Stimulated activated CD4-positive, alpha-beta T cell treated with anti-CD3 and anti-CD28 coated beads, Interleukin-1b, Interleukin-23, amount 100 ng/mL, for 1 hour (primary cell): ENCODE data around the gene CTSH.

Source experiments
- DNase-seq, 2 donors: peaks; one replicate each; pipeline ENCODE4 v3.0.0-alpha.2; 2020; ENCODE audit warnings: low read depth in 2 of 2

Gene CTSH

DNA sequence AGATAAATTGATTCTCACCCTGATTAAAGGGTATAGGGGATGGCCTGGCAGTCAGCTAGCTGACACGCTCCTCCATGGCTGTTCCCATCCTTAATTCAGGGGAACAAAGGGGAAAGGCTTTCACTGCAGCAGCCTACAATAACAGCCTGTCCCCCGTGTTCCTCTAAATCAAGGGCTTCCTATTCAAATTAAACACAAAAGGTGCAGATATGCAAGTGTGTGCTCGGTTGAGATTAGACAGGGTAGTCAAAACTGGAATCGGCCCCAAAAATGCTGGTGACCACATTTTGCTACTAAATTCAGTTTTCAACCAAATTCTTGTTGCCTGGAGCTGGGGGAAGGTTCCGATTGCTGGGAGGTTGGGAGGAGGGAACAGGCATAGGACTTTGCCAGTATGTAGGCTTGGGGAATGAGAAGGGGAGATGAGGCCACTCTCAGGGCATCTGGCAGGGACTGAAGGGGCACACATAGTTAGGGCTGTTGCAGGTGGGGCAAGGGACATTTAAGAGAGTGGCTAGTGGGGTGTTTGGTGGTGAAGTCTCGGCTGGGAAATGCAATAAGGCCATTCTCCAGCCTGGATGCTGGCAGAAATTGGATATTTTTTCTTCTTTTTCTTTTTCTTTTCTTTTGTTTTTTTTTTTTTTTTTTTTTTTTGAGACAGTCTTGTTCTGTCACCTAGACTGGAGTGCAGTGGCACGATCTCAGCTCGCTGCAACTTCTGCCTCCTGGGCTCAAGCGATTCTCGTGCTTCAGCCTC, 32.9 kb upstream of the CTSH start:
- DNase-seq, result no peak

DNA sequence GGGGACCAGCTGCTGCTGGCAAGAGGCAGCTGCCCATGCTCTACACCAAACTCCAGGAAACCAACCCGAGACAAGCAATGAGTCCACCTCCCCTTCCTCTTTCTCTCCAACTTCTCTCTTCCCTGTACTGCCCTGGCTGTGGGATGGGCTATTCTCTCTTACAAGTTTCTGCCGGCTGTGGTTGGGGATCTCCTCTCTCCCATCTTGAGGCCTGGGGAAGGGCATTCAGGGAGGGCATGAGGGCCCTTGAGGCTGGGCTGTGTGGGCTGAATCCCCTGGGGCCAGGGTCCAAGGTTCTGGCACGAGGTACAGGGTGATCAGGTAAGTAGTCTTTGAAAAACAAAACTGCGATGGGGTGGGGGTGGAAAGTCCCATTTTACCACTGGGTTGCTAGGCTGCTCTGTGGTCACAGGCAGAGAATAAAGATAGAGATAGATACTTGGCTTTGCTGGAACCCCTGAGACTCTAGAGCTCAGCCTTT, 32.3 kb upstream of the CTSH start:
- no peak for DNase-seq

DNA sequence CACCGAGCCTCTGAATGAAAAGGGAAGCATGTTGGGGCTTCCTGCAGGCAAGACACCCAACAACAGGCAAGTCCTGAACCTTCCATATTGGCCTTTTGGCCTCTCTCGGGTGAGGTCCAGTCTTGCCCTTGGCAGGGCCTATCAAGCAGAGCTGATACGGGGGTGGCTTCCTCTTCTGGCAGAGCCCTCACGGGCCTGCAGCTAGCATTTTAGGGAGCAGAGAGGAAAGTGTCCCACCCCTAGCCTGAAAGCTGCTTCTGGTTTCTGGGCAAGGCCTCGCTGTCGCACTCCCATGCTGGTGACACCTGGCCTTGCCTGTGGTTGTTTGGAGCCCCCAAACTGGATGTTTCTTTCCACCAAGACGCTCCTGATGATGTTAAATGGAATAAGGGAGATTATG, 31.8 kb upstream of the CTSH start:
- DNase-seq, result no peak

DNA sequence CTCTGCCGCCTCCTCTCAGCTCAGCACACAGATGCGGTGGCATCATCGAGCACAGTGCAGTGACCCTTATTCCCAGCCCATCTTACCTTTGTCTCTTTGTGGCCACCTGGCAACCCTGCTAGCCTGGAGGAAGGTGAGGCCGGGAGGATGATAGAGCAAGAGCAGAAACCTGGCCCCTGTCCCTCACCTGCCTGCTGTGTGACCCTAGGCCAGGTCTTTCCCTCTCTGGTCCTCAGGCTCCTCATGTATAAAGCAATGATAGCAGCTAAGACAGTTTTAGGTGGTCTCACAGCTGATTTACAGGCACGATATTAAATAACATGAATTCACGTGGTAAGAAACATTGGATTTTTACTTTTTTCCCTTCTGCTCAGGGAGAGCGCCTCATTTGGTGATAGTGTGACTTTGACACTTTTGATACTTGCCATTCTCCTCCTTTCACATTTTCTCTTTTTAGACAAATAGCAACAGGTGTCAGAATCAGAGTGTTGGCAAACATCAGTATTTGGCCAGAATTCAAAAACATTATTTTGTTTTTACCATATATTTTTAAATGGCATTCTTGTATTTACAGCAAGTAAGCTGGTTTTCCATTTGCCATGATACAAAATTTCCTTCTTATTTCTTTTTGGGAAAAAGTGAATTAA, 29.5 kb upstream of the CTSH start:
- no peak for DNase-seq

DNA sequence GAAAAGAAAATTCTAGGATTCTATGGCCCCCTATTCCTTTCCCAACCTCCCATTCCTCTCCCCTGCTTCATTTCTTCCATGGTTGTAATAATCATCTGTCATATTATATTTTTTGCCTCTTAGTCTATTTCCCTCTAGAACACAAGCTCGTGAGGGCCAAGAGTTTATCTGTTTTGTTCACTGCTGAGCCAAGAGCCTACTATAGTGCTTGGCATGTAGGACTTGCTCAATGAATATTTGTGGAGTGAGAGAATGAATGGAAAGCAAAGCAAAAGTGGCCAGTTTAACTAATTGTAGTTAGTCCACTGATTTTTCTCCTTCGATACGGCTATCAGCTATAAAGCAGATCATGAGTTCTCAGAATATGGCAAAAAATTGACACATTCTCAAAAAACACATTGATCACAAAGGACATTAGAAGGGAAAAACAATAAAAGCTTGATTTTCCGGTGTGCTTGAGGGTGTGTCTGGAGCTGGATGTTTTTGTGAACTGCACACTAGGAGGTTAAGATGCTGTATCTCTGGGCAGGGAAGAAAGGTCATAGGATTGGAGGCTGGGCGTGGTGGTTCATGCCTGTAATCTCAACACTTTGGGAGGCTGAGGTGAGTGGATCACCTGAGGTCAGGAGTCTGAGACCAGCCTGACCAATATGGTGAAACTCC, 25.0 kb upstream of the CTSH start:
- DNase-seq, result no peak

DNA sequence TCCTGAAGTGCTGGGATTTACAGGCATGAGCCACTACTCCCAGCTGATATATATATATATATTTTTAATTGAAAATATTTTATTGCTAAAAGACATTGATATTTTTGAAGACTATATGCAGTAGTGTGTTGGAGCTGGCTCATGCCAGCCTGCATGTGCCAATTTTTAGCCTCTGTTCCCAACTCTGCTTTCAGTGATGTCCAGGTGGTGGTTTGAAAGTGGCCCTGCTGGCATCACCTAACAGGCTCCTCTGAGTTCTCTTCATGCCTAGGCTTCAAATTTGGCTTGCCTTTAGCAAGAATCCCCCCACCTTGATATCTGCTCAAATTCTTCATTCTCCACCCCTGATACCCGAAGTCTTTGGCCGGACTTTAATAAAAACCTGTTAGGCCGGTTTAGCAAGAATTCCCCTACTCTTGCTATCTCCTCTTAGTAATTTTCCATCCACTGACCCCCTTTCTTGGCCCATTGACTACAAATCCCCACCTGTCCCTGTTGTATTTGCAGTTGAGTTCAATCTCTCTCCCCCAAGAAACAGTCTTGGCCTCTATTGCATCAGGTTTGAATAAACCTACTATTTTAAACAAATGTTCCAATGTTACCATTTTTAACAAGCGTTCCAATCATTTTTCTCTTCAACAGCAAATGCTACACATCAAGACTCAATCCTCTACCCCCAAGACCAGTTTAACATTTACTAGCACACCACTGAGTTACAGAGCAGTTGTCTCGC, 23.9 kb upstream of the CTSH start:
- no peak for DNase-seq

DNA sequence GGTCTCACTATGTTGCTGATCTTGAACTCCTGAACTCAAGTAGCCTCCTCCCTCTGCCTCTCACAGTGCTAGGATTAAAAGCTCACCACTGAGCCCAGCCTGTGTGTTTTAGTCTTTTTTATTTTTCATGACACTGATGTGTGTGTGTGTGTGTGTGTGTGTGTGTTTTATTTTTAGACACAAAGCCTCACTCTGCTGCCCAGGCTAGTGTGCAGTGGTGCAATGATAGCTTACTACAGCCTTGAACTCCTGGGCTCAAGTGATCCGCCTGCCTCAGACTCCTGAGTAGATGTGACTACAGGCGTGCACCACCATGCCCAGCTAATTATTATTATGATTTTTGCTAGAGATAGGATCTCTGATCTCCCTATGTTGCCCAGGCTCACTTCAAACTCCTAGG, 23.3 kb upstream of the CTSH start:
- DNase-seq, result no peak

DNA sequence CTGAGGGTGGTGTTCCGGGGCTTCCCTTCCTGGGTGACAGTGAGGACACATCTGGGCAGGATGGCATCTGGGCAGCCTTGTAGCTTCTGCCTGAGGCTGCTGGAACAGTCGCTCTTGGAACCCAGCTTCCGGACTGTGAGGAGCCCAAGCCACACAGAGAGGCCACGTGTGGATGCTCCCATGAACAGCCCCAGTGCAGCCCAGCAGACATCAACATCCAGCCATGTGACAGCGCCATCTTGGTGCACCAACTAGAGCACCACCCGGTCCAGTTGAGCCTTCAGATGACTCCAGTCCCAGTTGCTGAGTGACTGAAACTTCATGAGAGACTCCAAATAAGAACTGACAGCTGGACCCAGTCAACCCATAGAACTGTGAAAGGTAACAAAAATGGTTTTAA, 15.5 kb upstream of the CTSH start:
- no peak for DNase-seq

DNA sequence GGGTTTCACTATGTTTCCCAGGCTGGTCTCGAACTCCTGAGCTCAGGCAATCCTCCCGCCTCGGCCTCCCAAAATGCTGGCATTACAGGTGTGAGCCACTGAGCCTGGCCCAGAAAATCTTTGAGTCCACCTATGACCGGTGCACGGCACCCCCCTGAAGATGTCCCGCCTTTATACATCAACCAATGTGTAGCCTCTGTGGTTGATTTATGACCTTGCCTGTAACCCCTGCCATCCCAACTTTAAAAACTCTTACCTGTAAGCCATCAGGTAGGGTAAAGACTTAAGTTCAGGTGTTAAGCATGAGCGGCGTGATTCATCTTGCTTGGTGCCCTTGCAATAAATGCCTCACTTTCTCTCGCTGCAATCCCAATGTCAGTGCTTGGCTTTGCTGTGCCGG, 14.5 kb upstream of the CTSH start:
- no peak for DNase-seq

DNA sequence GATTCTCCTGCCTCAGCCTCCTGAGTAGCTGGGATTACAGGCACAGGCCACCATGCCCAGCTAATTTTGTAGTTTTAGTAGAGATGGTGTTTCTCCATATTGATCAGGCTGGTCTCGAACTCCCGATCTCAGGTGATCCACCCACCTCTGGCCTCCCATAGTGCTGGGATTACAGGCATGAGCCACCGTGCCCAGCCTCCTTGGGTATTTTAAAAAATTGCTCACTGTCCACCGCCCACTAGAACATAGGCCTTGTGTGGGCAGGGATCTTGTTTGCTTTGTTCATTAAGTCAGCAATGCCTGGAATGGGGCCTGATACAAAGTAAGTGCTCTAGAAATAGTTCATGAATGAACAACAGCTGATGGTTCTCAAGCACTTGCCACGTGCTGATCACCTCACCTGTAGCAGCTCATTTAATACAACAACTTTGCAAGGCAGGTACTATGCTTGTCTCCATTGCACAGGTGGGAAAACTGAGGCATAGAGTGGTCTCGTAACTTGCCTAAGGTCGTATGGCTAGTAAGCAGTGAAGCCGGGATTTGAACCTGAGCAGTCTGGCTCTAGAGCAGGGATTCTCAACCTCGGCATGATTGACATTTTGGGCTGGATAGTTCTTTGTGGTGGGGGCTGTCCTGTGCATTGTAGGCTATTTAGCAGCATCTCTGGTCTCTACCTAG, 12.7 kb upstream of the CTSH start:
- DNase-seq, result no peak

DNA sequence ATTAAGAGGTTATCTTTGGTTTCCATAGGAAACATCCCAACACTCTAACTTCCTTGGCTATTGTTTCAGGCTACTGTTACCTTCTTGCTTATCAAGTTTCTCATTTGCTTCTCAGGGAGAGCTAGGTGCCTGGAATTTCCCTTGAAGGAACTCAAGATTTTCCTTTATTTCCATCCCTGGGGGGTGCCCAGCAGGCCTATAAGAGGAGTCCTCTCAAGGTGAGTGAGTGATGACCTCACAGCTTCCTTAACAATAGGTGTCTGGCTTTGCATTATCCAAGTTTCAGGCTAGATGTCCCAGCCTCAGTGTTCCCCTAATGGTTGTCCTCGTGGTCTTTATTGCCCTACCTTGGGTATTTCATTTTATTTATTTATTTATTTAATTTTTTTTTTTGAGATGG, 12.1 kb upstream of the CTSH start:
- DNase-seq, result no peak

DNA sequence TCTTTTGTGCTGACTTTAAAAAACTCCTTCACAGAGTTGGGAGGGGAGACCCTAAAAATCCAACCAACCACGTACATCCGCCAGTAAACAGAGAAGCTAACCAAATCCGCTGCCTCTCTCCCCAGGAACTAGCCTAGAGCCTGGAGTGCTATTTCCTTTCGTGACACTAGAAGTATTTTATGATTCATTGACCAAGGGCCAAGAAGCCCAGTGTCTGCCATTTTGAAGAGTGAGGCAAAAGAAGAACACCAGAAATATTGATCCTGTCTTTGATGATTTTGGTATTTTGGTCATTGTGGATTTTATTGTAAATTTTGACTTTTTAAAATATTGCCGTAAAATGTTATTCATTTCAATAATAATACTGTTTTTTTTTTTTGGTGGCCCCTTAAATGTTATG, 10.5 kb upstream of the CTSH start:
- DNase-seq, result no peak

DNA sequence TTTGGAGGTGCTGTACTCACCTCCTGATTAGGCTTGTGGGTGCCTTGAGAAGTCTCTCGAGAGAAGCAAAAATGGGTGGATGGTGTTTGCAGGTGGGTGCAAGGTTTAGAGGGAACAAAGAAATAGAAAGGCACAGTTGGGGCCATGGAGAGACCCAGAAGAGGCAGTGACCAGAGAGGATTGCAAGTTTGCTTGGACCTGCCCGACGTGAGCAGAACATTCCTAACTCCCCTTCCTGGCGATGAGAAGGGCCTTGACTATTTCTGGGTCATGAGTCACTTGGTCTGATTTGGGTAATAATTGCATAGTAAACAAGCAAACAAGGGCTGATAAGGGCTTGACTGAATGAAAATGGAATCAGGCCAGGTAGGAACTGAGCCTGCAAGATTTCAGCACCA, 7.0 kb upstream of the CTSH start:
- DNase-seq, result no peak

DNA sequence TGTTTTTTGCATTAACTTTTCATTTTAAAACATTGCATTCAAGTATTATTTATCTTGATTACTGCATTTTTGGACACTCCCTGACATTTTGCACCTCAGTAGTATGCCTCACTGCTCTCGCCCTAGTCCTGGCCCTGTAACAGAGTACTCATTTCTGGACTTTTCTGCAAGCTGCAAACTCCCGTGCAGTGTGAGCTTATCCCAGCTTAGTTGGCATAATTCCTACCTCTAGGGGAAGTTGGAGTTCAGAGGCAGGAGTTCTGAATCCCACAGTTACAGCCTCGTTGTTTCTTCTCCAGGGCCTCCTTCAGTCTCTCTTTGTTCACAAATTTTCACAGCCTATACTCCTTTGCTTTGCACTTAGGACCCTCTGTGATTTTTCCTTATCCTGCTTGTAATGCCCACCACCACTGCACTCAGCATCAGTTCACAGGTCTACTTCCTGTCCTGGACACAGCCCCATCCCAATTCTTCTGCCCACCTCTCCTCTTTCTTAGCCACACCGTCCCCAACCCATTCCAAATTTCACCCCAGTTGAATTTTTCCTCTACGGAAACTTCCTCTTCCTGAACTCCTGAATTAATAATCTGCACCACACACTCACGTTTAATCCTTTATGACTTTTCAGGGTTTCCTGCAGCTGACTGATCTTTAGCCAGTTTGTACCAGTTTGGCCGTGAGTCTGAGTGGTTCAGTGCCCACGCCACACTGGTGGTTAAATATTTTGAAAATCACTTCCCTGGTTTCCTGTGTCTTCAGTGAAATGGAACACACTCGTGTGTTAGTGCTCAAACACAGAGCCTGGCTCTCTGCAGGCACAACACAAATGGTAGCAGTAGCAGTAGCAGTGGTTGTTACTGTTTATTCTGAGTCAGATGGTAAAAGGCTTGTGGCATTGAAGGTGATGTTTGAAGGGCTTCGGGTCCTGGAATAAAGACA, 6.3 kb upstream of the CTSH start:
- DNase-seq, result no peak

DNA sequence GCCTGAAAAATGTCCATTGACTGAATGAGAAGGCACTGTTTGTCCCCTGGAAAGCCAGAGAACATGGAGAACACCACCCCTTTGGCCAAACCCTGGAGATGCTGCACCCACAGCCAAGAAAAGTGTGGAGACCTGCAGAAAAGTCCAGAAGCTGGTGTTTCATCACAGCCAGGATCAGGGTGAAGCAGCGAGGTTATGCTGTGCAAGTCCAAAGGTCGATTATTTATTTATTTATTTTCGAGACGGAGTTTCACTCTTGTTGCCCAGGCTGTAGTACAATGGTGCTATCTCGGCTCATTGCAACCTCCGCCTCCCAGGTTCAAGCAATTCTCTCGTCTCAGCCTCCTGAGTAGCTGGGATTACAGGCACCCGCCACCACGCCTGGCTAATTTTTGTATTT, 5.5 kb upstream of the CTSH start:
- DNase-seq, result no peak

DNA sequence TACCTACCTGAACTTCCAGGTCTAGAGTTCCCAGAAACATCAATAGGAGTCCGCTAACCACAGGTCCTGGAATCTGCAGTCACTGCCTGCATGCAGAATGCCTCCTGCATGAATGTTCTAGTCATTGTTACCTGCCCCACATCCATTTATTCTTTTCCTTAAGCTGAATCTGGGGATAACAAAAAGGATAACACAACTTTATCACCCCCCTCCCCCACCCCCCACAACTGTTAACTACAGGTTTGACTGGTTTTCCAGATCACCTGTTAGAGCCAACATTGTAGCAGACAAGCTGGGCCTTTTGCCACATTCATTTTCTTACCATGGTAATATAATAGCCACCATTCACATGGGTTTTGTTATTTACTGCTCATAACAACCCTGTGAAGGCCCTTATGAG, 4.6 kb upstream of the CTSH start:
- no peak for DNase-seq

DNA sequence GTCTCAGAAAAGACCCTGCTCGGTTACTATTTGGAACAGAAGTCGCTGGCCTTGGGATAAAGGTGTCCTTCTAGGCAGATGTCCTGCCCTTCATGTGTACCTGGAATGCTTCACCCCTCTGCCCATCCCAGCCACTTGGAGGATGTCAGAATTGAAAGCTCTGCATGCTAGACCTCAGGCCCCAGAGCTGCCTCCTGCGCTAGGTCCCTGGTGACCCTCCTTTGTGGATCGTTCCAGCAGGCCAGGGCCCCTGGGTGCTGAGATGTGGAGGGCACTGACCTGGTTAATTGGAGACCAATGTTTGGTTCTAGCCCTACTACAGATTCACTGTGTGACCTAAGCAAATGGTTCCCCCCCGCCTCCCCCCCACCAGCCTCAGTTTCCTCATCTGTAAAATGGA, 2.7 kb upstream of the CTSH start:
- DNase-seq, result no peak

DNA sequence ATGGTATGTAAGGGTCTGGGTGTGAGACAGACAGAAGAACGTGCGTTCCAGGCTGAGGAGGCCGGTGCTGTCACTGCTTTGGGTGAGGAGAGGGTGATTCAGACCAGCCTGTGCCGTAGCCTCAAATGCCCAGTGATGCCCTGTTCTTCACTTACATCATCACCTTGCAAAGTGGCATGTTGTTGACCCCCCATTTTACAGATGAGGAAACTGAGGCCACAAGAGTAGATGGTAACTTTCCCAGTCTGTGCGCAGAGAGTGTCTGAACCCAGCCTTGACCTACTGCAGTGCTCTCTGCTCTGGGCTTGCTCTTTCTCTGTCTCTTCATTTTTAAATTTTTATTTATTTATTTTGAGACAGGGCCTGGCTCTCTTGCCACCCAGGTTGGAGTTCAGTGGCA, 1.6 kb upstream of the CTSH start:
- DNase-seq, result no peak

DNA sequence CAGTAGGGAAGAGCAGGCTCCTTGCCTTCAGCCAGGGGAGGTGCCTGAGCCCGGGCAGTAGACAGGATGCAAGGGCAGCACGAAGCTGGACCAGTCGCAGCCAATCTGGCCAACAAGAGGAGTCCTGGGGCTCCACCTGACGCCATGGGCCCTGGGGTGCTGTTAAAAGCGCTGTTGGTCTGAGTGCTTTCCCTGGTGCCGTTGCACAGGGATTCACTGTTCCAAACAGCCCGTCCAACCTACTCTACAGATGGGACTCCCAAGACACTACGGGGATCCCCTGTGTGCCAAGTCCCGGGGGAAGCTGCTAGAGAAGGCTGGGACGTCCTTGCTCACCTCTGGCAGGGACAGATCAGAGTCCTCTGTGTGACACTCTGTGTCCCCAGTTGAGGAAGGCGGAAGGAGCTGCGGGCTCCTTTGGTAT, 632 bp downstream of the CTSH start:
- DNase-seq, result no peak

DNA sequence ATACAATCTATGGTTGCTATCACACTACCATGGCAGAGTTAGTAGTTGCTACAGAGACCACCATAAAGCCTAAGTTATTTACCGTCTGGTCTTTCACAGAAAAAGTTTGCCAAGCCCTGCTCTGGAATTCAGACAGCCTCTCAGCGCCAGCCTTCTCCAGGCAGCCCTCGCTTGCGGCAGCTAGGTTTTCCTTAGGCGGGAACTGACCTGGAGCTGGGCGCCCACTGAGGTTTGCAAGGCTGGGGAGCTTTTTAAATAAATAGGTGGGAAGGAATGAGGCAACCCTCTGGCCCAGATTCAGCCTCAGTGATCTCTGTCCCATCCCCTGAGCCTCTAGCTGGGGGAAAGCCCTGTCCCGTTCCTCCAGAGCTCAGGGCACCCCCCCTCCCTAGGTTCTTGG, 1.2 kb downstream of the CTSH start:
- no peak for DNase-seq

DNA sequence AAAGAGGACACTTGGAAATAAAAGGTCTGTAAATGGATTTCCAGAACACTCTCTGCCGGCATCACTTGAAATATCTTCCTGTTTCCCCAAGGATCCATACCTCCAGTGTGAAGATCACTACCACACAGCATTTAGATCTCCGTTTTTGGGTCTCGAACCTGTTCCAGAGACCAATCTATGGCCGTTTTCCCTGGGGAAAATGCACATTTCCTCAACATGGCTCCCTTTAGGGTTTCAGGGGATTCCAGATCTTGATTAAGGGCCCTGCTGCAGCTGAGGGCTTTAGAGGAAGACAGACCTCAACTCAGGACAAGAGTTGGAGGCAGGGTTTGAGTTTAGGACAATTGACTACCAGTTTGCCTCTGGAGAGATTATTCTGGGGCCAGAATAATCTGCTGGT, 2.1 kb downstream of the CTSH start:
- no peak for DNase-seq
